Neural progenitor cell (in vitro differentiated cells): ENCODE data around the gene SH3BP2. TPM values are rescaled to one million over a fixed set of nuclear protein-coding genes. Genes with fewer than 3 reads are reported as not detected.
A peak's percentile ranks its signal among the peaks of the same experiment; 100 is the strongest.

Experiments
- DNase-seq: peaks from one replicate; pipeline ENCODE4 v3.0.0-alpha.2; 2016; ENCODE audit warnings: low spot score
- H2AFZ ChIP-seq: fragments of 200-600 bp; sonication (generic); replicated peaks from 2 replicates; pipeline ENCODE4 v1.6.1; 2016; ENCODE audit warnings: antibody characterized with exemption
- H3F3A ChIP-seq: fragments of 200-600 bp; sonication (generic); 2 replicates; pipeline ENCODE4 v1.6.1; 2016; ENCODE audit warnings: antibody characterized with exemption, low read depth
- H3K27ac ChIP-seq: fragments of 200-600 bp; sonication (generic); 2 replicates; pipeline ENCODE4 v1.5.1; 2016; ENCODE audit warnings: mild to moderate bottlenecking
- H3K27me3 ChIP-seq: fragments of 200-600 bp; sonication (generic); 2 replicates; pipeline ENCODE4 v1.6.1; 2016; ENCODE audit warnings: mild to moderate bottlenecking, moderate library complexity
- H3K36me3 ChIP-seq: fragments of 200-600 bp; sonication (generic); 2 replicates; pipeline ENCODE4 v1.5.1; 2016
- H3K4me1 ChIP-seq: fragments of 200-600 bp; sonication (generic); 2 replicates; pipeline ENCODE4 v1.6.1; 2016; ENCODE audit warnings: mixed run types
- H3K4me2 ChIP-seq: fragments of 200-600 bp; sonication (generic); 2 replicates; pipeline ENCODE4 v1.6.1; 2016
- H3K4me3 ChIP-seq: fragments of 200-600 bp; sonication (generic); 2 replicates; pipeline ENCODE4 v1.5.1; 2016
- H3K79me2 ChIP-seq: fragments of 200-600 bp; sonication (generic); 2 replicates; pipeline ENCODE4 v1.6.1; 2016; ENCODE audit warnings: low read depth
- H3K9ac ChIP-seq: fragments of 200-600 bp; sonication (generic); 2 replicates; pipeline ENCODE4 v1.6.1; 2016
- H3K9me3 ChIP-seq: fragments of 200-600 bp; sonication (generic); 2 replicates; pipeline ENCODE4 v1.5.1; 2016; ENCODE audit warnings: low read depth
- H4K20me1 ChIP-seq: fragments of 200-600 bp; sonication (generic); 2 replicates; pipeline ENCODE4 v1.6.1; 2016; ENCODE audit warnings: low read depth
- H3K27ac Mint-ChIP-seq: 3 replicates; pipeline ENCODE4 v1.8.0; 2021; ENCODE audit warnings: mixed read lengths
- H3K27me3 Mint-ChIP-seq: 2 replicates; pipeline ENCODE4 v1.8.0; 2022; ENCODE audit warnings: low read depth, mild to moderate bottlenecking, inconsistent platforms, moderate library complexity, mixed read lengths; ENCODE audit not compliant: insufficient read depth
- H3K36me3 Mint-ChIP-seq: 3 replicates; pipeline ENCODE4 v1.8.0; 2021; ENCODE audit warnings: mixed read lengths
- H3K4me1 Mint-ChIP-seq: 3 replicates; pipeline ENCODE4 v1.8.0; 2021; ENCODE audit warnings: mixed read lengths
- H3K4me3 Mint-ChIP-seq: 3 replicates; pipeline ENCODE4 v1.8.0; 2021; ENCODE audit warnings: mild to moderate bottlenecking, moderate library complexity, mixed read lengths
- H3K9me3 Mint-ChIP-seq: 3 replicates; pipeline ENCODE4 v1.8.0; 2020; ENCODE audit warnings: mixed read lengths
- EZH2 ChIP-seq: fragments of 200-600 bp; sonication (generic); IDR thresholded peaks from 2 replicates; pipeline ENCODE4 v1.6.1; 2017; ENCODE audit warnings: antibody characterized with exemption, mild to moderate bottlenecking, moderate library complexity
- EZH2phosphoT487 ChIP-seq: fragments of 200-600 bp; sonication (generic); IDR thresholded peaks from 2 replicates; pipeline ENCODE4 v1.6.1; 2017; ENCODE audit warnings: antibody characterized with exemption
- total RNA-seq: library from RNA; depleted of rRNA; stranded (reverse); fragments of >200 nt; gene quantifications from 2 replicates; pipeline ENCODE4 v1.2.3, GENCODE V29; 2015; ENCODE audit warnings: low replicate concordance
- TF ChIP-seq, protein P1 (sequence below): fragments of 200-600 bp; sonication (generic); IDR thresholded peaks from 2 replicates; pipeline ENCODE4 v1.5.1; 2017; ENCODE audit warnings: antibody characterized with exemption, mild to moderate bottlenecking

SH3BP2 gene
- total RNA-seq, 1 donor from 2014 or later, result 11.8 TPM

DNA sequence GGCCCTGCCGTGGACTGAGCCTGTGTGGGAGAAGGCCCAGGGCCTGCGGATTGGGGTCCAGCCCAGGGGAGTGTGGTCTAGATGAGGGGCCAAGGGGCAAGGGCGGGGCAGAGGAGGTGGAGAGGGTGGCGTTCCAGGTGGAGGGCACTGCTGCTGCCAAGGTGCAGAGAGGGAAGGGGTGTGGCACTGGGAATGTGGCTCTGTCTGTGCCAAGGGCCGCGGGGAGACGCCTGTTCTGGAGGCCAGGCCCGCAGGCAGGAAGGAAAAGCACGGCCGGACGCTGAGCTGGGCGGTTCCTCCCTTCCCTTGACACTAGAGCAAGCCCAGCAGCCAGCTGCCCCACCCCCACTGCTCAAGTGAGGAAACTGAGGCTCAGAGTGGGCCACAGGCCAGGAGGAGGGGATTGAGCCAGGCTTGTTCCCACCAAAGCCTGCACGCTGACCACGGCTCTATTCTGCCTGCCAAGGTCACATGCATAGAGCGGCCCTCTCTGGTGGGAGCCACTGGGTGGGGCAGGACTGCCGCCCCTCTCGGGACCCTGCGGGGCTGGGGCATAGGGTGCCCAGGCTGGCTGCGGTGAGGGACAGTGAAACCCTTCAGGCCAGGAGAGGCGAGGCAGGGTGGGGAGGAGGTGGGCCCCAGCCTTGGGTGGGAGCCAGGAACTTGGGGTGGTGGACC is 13.0 kb downstream of the SH3BP2 start:
- Histone ChIP-seq H3K9ac (no peak overlapping the region), H3K4me1 (peaks cover 23% of the 10 kb centered on the region), H3K27me3 (no peaks in the 10 kb centered on the region), H3K36me3 (no peaks in the 10 kb centered on the region), H3K4me2 (no peak overlapping the region), H3K27ac (no peak overlapping the region), H3K4me3 (no peak overlapping the region), H3F3A (peaks cover 5% of the 10 kb centered on the region), H4K20me1 (no peaks in the 10 kb centered on the region), H3K79me2 (no peaks in the 10 kb centered on the region), H2AFZ (no peak overlapping the region), H3K9me3 (no peaks in the 10 kb centered on the region)
- Mint-ChIP-seq H3K9me3 (no peaks in the 10 kb centered on the region), H3K4me1 (peaks cover 32% of the 10 kb centered on the region), H3K36me3 (no peaks in the 10 kb centered on the region), H3K27me3 (peaks cover 9% of the 10 kb centered on the region), H3K4me3 (no peak overlapping the region), H3K27ac (no peak overlapping the region)
- DNase-seq, result no peak
- no peak for TF ChIP-seq EZH2phosphoT487
- TF ChIP-seq, protein P1, sequence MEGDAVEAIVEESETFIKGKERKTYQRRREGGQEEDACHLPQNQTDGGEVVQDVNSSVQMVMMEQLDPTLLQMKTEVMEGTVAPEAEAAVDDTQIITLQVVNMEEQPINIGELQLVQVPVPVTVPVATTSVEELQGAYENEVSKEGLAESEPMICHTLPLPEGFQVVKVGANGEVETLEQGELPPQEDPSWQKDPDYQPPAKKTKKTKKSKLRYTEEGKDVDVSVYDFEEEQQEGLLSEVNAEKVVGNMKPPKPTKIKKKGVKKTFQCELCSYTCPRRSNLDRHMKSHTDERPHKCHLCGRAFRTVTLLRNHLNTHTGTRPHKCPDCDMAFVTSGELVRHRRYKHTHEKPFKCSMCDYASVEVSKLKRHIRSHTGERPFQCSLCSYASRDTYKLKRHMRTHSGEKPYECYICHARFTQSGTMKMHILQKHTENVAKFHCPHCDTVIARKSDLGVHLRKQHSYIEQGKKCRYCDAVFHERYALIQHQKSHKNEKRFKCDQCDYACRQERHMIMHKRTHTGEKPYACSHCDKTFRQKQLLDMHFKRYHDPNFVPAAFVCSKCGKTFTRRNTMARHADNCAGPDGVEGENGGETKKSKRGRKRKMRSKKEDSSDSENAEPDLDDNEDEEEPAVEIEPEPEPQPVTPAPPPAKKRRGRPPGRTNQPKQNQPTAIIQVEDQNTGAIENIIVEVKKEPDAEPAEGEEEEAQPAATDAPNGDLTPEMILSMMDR, result no peak
- TF ChIP-seq EZH2, result no peak

DNA sequence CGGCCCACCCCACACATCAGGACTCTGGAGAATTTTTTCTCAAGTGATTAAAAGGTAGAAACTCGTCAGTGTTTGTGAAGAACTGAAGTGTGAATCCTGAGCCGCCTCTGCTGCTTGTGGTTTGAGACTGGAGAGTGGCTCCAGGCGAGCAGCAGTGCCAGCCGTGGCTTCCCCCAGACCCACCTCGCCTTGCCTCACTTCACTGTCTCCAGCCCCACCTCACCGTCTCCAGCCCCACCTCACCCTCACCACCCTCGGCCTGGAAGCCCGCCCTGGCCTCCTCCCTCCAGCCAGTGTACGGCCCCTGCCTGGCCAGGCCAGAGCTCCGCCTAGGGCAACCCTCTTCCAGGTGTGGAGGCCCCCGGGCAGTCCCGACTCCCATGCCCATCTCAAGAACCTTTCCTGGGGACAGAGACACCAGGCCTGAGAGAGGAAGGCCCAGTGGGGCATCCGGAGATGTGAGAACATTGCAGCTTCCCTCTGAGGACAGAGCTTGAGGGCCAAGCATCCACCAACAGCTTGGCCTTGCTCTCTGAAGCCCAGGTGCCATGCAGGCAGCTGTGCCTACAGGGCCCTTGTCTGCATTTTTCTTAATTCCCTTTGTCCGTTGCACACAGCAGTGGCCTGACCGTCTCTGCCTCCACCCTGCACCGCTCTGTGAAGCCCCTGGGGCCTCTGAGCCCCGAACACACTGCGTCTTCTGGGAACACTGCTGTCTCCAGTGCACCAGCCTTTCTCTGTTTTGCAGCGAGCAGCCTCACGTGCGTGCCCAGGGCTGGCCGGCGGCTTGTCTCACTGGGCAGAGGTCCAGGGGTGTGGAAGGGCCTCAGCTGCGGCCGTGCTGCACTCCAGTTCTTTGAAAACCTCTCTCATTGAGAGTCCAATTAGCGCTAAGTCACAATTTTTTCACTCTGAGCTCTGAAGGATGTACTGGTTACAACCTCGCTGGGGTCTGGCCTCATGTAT is 13.8 kb downstream of the SH3BP2 start:
- Histone ChIP-seq H3K4me3 (no peak overlapping the region), H3K27ac (no peak overlapping the region), H2AFZ (no peak overlapping the region), H3K9ac (no peak overlapping the region), H3K4me1 (peaks cover 19% of the 10 kb centered on the region), H3K36me3 (no peaks in the 10 kb centered on the region), H3K79me2 (no peaks in the 10 kb centered on the region), H3K9me3 (no peaks in the 10 kb centered on the region), H3K27me3 (no peaks in the 10 kb centered on the region), H3K4me2 (no peak overlapping the region), H3F3A (peaks cover 2% of the 10 kb centered on the region), H4K20me1 (no peaks in the 10 kb centered on the region)
- Mint-ChIP-seq H3K27me3 (peaks cover 9% of the 10 kb centered on the region), H3K27ac (peak overlapping the region; percentile 84), H3K4me3 (peak overlapping the region; percentile 14), H3K4me1 (peaks cover 33% of the 10 kb centered on the region), H3K36me3 (no peaks in the 10 kb centered on the region), H3K9me3 (no peaks in the 10 kb centered on the region)
- no peak for TF ChIP-seq EZH2phosphoT487
- TF ChIP-seq, protein P1, result no peak
- TF ChIP-seq EZH2, result no peak
- no peak for DNase-seq

DNA sequence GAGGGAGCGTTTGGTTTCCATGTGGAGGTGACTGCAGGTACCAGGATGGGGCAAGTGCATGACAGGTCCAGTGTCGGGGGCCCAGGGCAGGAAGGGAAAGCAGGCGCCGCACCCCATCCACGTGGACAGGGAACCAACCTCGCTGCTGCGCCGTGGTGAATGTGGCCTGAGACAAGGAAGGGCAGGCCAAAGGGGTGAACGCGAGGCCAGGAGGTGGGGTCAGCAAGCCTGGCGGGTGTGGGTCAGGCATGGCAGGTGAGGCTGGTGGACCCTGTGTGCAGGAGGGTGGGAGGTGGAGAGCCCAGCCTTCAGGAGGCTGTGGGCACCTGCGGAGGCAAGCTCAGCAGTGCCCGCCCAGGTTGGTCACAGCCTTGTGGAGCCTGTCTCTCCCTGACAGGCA is 14.7 kb downstream of the SH3BP2 start:
- no peak for DNase-seq
- Mint-ChIP-seq H3K9me3 (no peaks in the 10 kb centered on the region), H3K4me3 (no peak overlapping the region), H3K27ac (peak overlapping the region; percentile 84), H3K4me1 (peaks cover 38% of the 10 kb centered on the region), H3K36me3 (no peaks in the 10 kb centered on the region), H3K27me3 (peaks cover 12% of the 10 kb centered on the region)
- Histone ChIP-seq H3K36me3 (no peaks in the 10 kb centered on the region), H3K4me3 (no peak overlapping the region), H2AFZ (no peak overlapping the region), H3K79me2 (no peaks in the 10 kb centered on the region), H3K4me2 (no peak overlapping the region), H3K9ac (no peak overlapping the region), H4K20me1 (no peaks in the 10 kb centered on the region), H3K9me3 (no peaks in the 10 kb centered on the region), H3F3A (no peaks in the 10 kb centered on the region), H3K27me3 (no peaks in the 10 kb centered on the region), H3K4me1 (peaks cover 28% of the 10 kb centered on the region), H3K27ac (no peak overlapping the region)
- TF ChIP-seq EZH2 (no peak), EZH2phosphoT487 (no peak)
- TF ChIP-seq, protein P1, result no peak
